ENCODE data around the gene CREB3L4. TPM values are rescaled to one million over a fixed set of nuclear protein-coding genes. Genes with fewer than 3 reads are reported as not detected.
A peak's percentile ranks its signal among the peaks of the same experiment; 100 is the strongest.
"Not testable (repeated sequence)": the region's sequence is repeated elsewhere in the genome, so short reads cannot be mapped to it uniquely, and the experiment has no call there.

The CREB3L4 gene
- total RNA-seq, 1 donor from 2014 or later, result 12.0 TPM

DNA sequence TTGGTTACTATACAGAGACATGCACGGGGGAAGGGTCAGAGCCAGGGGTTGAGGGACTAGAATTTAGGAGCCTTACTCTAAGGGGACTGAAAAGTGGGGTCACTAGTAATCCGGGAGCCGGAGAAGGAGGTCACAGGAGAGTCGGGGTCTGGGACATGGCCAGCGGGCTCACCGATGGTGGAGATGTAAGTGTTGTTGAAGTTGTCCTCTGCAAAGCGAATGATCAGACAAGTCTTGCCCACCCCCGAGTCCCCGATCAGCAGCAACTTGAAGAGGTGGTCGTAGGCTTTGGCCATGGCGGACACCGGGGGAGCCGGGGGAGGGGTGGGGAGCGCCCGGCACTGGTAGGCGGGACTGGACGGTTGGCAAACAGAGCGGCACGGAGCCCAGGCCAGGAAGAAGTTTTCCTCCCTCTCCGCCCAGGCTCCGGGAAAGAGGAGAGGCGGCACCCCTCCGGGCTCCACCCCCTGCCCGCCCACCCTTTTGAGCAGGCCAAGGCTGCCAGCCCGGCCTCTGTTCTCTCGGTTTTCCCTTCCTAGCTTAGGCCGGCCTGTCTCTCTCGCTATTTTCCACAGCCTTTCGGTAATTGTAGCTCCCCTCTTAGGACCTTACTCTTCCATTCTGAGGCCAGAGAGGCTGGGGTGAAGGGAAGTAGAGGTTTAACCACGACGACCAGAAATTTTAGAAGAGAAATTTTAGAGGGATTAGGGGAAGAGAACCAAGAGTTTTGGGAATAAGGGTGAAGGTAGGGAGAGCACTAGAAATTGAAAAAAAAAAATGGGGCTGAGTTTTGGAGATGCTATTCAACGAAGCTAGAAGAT is 18.4 kb downstream of the CREB3L4 start, which contains the start of gene RAB13:
RAB13 (minus strand) TSS at position 399 of the 821 bp plus-strand sequence; CDS start at position 296, 103 bp downstream.
- DNase-seq, result peak; percentile 93

DNA sequence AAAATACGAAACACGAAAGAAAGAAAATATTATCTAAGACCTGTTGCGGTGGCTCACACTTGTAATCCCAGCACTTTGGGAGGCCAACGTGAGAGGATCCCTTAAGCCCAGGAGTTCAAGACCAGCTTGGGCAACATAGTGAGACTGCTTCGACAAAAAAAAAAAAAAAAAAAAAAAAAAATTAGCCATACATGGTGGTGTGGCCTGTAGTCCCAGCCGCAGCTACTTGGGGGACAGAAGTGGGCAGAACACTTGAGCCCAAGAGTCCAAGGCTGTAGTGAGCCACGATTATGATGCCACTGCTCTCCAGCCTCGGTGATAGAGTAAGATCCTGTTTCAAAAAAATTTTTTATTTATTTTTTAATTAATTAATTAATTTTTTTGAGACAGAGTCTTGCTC is 19.9 kb downstream of the CREB3L4 start:
- no peak for DNase-seq

DNA sequence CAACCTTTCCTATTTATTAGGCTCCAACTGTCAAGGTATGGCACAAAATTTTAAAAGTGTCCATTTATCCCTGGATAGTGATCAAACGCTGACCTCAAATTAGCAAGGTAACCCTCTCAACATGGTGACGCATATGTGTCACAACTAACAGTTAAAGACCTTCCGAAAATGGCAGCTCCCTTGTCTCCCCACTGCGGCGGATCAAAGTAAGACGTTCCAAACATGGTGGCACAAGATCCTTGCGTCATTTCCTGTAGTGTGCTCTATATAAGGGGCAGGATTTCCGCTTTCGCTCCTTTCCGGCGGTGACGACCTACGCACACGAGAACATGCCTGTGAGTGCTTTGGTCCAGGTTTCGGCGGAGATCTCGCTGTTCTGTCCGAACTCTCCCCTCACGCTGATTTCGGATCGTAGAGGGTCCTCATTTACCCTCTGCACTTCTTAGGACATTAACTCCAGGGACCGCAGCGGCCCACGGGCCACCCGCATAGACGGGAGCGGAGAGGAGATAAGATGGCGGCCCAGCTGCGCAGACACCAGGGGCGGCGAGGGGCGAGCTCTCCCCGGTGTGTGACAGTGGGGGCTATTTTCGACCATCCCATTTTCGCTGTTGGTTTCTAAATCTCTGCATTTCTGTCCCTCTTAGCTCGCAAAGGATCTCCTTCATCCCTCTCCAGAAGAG is 22.9 kb downstream of the CREB3L4 start, which contains the start of gene RPS27:
RPS27 (plus strand) TSS at position 295 of the 683 bp plus-strand sequence; CDS start at position 330, 35 bp downstream.
- peak; percentile 99 for DNase-seq

DNA sequence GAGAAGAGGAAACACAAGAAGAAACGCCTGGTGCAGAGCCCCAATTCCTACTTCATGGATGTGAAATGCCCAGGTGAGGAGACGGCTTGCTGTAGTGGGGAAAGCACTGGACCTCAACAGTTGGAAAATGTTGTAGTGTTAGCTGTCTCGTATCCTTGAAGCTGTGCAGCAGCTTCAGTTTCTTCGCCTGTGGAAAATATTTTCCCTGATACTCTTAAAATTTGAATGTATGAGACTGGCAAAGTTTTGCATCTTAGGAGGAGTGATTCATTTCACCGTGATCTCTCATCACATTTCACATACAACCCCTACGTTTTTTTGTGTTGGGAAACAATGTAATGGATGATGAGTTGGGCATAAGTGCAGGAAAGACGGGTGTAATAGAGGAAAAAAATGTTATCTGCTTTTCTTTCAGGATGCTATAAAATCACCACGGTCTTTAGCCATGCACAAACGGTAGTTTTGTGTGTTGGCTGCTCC is 23.5 kb downstream of the CREB3L4 start:
- no peak for DNase-seq

DNA sequence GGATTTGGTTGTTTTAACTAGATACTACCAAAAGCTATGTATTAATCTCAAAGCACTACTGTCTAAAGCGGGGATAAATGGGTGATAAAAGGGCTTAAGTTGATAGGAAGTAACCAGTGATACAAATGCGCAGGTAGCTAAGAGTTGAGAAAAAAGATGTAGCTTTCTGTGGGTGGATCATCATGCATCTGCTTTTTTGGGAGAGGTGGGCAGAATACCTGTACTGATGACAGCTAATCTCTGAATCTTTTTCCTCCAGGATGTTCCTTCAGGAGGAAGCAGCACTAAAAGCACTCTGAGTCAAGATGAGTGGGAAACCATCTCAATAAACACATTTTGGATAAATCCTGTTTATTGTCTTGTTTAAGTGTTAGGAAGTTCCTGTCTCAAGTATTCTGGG is 24.1 kb downstream of the CREB3L4 start:
- DNase-seq, result no peak

DNA sequence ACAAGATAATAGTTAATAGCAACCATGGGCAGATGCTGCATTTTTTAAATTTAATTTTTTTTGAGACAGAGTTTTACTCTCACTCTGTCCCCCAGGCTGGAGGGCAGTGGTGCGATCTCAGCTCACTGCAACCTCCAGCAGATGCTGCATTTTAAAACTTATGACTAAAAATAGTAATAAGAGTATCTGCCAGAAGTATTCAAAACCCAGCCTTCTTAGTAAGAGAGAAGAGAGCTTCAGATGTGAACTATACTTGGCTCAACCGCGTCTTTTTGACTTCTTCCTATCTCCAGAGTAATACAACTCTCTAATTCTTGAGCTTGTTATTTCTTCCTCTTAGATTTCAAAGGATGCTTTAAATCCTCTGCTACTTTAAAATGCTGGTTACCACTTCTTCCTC is 27.5 kb downstream of the CREB3L4 start:
- no peak for DNase-seq

DNA sequence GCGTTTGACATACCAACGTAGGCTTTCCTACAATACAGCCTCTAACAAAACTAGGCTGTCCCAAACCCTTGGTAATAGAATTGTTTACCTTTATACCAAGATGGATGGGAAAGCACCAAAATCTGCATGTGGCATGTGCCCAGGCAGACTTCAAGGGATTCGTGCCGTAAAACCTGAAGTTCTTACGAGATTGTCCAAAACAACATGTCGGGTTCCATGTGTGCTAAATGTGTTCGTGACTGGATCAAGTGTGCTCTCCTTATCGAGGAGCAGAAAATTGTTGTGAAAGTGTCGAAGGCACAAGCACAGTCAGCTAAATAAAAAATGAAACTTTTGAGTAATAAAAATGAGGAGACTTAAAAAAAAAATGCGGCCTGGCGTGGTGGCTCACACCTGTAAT is 27.9 kb downstream of the CREB3L4 start:
- DNase-seq, result no peak

DNA sequence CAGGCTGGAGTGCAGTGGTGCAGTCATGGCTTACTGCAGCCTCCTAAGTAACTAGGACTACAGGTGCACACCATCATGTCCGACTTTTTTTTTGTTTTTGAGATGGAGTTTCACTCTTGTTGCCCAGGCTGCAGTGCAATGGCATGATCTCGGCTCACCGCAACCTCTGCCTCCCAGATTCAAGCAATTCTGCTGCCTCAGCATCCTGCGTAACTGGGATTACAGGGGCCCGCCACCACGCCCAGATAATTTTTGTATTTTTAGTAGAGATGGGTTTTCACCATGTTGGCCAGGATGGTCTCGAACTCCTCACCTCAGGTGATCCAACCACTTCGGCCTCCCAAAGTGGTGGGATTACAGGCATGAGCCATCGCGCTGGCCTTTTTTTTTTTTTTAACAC is 29.2 kb downstream of the CREB3L4 start:
- not testable (repeated sequence) for DNase-seq

DNA sequence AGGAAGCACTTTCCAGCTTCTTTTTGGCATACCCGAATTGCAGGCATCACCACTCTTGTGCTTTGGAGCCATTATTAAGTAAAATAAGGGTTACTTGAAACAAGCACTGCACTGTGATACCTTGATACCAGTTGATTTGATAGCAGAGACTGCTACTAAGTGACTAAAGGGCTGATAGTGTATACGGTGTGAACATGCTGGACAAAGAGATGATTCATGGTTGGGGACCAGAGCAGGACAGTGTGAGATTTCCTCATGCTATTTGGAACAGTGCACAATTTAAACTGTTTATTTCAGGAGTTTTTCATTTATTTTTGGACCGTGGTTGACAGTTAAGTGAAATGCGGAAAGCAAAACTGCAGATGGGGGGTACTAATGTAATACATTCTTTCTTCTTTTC is 32.7 kb downstream of the CREB3L4 start:
- no peak for DNase-seq

DNA sequence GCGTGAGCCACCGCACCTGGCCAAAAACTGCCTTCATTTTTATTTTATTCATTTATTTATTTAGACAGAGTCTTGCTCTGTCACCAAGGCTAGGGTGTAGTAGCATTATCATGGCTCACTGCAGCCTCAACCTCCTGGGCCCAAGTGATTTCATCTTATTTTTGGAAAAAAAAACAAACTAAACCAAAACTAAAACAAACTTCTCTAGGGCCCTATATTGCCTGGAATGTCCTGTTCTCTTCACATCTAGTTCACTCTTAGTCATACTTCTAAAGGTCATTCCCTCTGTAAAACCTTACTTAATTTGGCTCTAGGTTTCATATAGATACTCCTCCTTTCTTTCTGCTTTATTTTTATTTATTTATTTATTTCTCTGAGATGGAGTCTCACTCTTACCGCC is 38.4 kb downstream of the CREB3L4 start:
- DNase-seq, result no peak

DNA sequence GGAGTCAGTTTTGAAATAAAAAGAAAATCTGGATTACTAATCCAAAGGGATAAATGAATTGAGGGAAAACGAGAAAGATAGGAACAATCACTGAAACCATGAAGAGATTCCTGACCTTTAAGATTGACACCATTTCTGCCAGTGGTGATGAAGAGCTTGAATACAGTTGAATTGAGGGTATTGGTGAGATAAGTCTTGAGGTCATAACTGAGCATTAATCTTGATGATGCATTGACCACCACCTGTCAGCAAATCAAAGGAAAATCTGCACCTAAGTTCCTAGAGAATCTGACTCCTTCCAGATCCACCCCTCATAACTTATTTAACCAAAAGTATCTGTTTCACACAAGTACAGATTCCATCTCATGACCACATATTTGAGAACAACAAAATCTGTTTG is 44.4 kb downstream of the CREB3L4 start:
- DNase-seq, result no peak

DNA sequence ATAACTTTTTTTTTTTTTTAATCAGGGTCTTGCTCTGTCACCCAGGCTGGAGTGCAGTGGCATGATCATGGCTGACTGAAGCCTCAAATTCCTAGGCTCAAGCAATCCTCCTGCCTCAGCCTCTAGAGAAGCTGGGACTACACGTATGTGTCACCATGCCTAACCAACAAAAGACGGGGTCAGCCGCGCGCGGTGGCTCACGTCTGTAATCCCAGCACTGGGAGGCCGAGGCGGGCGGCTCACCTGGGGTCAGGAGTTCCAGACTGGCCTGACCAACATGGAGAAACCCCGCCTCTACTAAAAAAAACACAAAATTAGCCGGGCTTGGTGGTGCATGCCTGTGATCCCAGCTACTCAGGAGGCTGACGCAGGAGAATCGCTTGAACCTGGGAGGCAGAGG is 44.8 kb downstream of the CREB3L4 start:
- DNase-seq, result not testable (repeated sequence)

DNA sequence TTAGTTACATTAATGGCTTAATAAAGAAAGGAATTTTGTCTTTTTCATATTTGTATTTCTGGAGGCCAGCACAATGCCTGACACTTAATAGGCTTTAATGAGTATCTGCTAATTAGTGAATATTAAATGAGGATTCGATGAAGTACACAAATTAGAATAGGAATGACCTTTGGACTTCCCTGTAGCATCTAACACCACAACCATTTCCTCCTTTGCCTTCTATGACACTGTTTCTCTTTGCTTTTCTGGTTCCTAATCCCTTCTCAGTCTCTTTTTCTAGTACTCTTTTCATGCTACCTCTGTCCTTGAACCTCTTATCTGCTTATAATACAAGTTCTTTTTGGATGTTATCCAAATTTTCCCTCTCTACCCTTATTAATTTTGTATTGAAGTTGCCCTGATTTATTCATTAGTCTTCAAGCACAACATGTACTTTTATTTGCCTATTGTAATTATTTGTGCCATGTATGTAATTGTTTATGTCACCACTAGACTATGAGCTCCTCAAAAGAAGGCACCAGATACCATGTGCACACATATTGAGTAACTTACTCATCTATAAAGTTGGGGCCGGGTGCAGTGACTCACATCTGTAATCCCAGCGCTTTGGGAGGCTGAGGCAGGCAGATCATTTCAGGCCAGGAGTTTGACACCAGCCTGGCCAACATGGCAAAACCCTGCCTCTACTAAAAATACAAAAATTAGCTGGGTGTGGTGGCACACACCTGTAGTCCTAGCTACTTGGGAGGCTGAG is 46.6 kb downstream of the CREB3L4 start:
- no peak for DNase-seq

DNA sequence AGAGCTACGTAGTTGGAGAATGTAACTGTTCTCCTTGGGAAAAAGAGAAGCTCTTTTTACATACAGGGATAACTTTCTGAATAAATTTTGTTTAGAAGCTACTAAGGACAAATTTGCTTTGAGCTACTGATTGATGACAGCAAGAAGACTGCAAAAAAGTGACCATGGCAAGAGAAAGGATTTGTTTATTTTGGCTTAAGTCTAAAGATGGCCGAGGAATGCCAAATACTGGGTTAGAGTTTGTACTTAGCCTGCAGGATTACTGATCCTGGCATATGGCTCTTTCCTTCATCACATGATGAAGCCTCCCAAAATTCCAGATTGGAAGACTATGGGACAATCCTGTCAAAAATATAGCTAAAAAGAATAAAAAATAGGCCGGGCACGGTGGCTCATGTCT is 51.6 kb downstream of the CREB3L4 start:
- DNase-seq, result no peak

DNA sequence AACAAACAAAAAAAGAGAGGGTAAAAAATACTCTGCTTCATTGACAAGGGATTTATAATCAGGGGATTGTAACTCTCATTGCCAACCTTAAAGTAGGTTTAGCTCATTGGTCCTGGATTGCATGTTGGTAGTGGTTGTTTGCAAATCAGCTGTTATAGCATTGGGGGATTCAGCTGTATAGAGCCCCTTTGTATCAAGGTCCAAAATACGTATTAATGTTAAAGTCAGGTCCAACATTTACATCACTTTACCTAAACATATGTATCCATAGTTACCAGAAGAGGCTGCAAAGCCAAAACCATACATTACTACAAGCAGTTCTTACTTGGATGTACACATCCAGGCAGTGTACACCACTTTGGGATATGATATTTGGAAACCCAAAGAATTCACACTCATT is 52.2 kb downstream of the CREB3L4 start:
- DNase-seq, result no peak

Small RNAs within 50 kb of the gene (small RNA-seq; reads per million reads assigned to genes)
- gene MIR6737 (ENCODE audit: low replicate concordance), result 0.08 reads per million

Other genes starting within 250 kb of the CREB3L4 start
- gene INTS3, start 239.9 kb upstream of the CREB3L4 start, total RNA-seq, result 34.9 TPM
- 15.2 TPM for gene SLC27A3, start 192.5 kb upstream of the CREB3L4 start, total RNA-seq
- 11.2 TPM for gene GATAD2B, start 44.9 kb upstream of the CREB3L4 start, total RNA-seq
- gene DENND4B, start 21.2 kb upstream of the CREB3L4 start, total RNA-seq, result 31.1 TPM
- 3.2 TPM for gene CRTC2, start 9.3 kb upstream of the CREB3L4 start, total RNA-seq
- gene SLC39A1, start 4.4 kb upstream of the CREB3L4 start, total RNA-seq, result 59.3 TPM
- 125 TPM for gene JTB, start 9.8 kb downstream of the CREB3L4 start, total RNA-seq
- gene RAB13, start 18.4 kb downstream of the CREB3L4 start, total RNA-seq, result 27.0 TPM
- 1,230 TPM for gene RPS27, start 22.9 kb downstream of the CREB3L4 start, total RNA-seq
- 0.21 TPM for gene NUP210L, start 187.2 kb downstream of the CREB3L4 start, total RNA-seq
- 278 TPM for gene TPM3, start 224.2 kb downstream of the CREB3L4 start, total RNA-seq
- not detected for gene CFAP141, start 238.4 kb downstream of the CREB3L4 start, total RNA-seq